Activated gamma-delta T cell treated with Interleukin-2 at 50 U/mL for 16 hours (primary cell): ENCODE data around the gene KRTAP4-1.
"Not testable (repeated sequence)": the region's sequence is repeated elsewhere in the genome, so short reads cannot be mapped to it uniquely, and the experiment has no call there.

Experiments used
- DNase-seq: peaks from one replicate; pipeline ENCODE4 v3.0.0-alpha.2; 2020

Gene KRTAP4-1

GRCh38 chr17:41168121-41168520 is 16.6 kb downstream of the KRTAP4-1 start, which contains the start of gene KRTAP4-3:
Gene KRTAP4-3, minus strand, starts transcription at chr17:41168221. Its CDS starts 49 bp downstream, at chr17:41168172.
- DNase-seq: no peak

DNA sequence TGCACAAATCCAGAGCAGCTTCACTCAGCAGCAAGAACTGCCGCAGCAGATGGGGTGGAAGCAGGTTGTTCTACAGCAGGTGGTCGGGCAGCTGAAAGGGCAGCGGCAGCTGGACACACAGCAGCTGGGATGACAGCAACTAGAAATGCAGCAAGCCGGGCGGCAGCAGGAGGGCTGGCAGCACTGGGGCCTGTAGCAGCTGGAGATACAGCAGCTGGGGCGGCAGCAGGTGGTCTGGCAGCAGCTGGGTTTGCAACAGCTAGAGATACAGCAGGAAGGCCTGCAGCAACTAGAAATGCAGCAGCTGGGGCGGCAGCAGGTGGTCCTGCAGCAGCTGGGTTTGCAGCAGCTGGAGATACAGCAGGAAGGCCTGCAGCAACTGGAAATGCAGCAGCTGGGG is 17.1 kb downstream of the KRTAP4-1 start:
- no peak for DNase-seq

- no peak for DNase-seq
Observed at GRCh38 chr17:41163828-41164227, 20.9 kb downstream of the KRTAP4-1 start.

DNA sequence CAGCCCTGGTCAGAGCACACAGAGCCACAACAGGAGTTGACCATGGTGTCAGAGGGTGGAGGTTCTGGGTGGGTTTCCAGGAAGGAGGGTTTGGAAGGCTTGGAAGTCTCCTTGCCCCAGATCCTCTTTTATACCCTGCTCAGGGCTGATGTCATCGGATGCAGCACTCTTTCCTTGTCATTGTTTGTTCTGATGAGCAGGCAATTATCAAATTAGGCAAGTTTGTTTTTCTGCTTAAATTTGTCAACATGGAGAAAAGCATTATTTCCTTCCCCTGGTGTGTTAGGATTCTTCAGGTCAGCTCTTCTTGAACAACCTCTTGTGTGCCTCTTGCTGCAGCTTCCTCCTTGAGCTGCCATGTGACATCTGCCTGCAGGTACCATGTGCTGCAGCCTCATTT is 24.1 kb downstream of the KRTAP4-1 start, which contains the start of gene KRTAP4-4:
KRTAP4-4 (minus strand) TSS at position 101 of the 400 bp plus-strand sequence; CDS start at position 44, 57 bp downstream.
- DNase-seq: no peak

DNA sequence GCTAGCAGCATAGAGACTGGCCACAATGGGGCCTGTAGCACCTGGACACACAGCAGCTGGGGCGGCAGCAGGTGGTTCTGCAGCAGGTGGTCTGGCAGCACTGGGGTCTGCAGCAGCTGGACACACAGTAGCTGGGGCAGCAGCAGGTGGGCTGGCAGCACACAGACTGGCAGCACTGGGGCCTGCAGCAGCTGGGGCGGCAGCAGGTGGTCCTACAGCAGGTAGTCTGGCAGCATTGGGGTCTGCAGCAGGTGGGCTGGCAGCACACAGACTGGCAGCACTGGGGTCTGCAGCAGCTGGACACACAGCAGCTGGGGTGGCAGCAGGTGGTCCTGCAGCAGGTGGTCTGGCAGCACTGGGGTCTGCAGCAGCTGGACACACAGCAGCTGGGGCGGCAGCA is 24.5 kb downstream of the KRTAP4-1 start:
- DNase-seq: not testable (repeated sequence)

DNA sequence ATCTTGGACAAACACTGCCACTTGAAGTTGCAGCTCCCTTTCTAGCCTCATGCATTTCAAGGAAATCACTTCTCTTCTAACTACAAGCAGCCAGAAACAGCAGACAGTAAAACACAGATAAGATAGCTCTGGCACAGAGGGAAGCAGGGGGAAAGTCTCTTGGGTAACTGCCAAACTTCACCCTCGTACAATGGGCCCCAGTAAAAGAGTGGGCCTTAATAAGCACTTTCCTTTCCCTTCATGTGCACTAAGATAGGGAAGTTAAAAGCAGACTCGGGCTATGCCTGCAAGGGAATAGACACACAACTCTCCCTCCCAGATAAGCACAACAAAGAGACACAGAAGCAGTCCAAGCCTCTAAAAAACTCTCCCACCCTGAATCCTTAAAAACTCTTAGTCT is 30.9 kb downstream of the KRTAP4-1 start:
- no peak for DNase-seq

GRCh38 chr17:41151525-41151924 is 33.2 kb downstream of the KRTAP4-1 start:
- no peak for DNase-seq

- DNase-seq: no peak
Observed at GRCh38 chr17:41150026-41150425, 34.7 kb downstream of the KRTAP4-1 start.

- DNase-seq: no peak
Observed at GRCh38 chr17:41149652-41149985, 35.1 kb downstream of the KRTAP4-1 start, which contains the start of gene KRTAP4-5. Gene KRTAP4-5, minus strand, starts transcription at chr17:41149825. Its CDS starts 58 bp downstream, at chr17:41149767.

GRCh38 chr17:41148971-41149651 is 35.6 kb downstream of the KRTAP4-1 start:
- not testable (repeated sequence) for DNase-seq

DNA sequence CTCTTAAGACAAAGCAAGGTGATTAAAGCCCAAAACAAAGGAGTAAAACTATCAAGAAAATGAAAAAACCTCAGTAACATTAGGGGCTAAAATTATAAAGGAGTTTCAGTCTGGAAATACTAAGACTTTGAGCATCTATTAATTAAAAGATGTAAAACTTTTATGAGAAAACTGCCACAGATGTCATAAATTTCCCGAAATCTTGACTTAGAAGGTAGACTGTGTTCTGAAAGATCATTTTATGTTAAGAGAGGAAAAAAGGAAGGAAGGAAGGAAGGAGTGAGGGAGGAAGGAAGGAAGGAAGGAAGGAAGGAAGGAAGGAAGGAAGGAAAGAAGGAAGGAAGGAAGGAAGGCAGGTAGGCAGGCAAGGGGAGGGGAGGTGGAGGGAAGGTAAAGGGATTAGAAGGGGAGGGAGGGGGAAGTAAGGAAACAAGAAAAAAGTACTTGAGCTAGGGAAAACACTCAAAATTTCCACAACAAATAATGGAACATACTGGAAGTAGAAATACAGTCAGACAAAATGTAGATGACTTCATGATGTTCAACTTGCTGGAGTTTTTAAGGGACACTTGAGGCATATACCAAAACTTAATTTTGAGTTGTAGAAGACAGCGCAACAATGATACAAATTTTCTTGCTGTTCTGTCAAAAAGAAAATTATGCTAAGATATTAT is 37.0 kb downstream of the KRTAP4-1 start:
- no peak for DNase-seq

- DNase-seq: no peak
Observed at GRCh38 chr17:41145261-41145660, 39.5 kb downstream of the KRTAP4-1 start.

GRCh38 chr17:41144846-41145245 is 39.9 kb downstream of the KRTAP4-1 start:
- DNase-seq: no peak

- DNase-seq: no peak
Observed at GRCh38 chr17:41141361-41141760, 43.4 kb downstream of the KRTAP4-1 start.

DNA sequence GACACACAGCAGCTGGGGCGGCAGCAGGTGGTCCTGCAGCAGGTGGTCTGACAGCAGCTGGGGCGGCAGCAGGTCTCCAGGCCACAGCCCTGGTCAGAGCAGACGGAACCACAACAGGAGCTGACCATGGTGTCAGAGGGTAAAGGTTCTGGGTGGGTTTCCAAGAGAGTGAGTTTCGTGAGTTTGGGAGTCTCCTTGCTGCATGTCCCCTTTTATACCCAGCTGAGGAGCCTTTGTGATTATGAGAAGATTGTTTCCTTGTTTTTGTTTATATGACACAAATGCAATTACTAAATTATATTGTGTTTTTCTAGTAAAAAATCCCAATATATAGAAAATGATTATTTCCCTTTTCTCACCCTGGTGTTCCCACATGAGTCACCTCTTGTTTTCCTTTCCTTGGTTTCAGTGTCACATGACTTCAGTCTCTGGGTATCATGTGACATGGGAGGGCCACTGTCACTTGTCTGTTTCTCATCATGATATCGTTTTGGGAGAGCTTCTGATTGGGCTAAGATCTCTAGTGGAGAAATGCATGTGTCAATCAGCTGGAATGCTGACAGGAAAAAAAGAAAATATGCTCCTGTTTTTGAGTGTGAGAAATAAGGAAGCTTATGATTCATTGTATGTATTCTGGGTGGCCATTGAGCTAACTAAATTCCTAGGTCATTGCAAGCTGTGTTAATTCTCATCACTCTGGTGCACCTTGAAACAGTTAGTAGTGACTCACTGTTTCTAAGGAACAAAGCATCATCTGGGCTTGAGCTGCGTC is 44.2 kb downstream of the KRTAP4-1 start, which contains the start of gene KRTAP4-6:
KRTAP4-6 (minus strand) TSS at position 185 of the 772 bp plus-strand sequence; CDS start at position 128, 57 bp downstream.
- no peak for DNase-seq

DNA sequence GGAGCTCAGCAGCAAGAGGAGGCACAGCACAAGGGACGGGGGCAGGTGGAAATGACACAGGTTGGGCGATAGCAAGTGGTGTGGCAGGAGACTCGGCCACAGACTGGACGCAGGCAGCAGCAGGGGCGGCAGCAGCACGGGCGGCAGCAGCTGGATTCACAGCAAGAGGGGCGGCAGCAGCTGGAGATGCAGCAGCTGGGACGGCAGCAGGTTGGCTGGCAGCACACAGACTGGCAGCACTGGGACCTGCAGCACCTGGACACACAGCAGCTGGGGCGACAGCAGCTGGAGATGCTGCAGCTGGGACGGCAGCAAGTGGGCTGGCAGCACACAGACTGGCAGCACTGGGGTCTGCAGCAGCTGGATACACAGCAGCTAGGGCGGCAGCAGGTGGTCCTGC is 44.8 kb downstream of the KRTAP4-1 start:
- DNase-seq: not testable (repeated sequence)
